Measurements from ENCODE around the gene KIF2C. TPM values are rescaled to one million over a fixed set of nuclear protein-coding genes. Genes with fewer than 3 reads are reported as not detected.
A peak's percentile ranks its signal among the peaks of the same experiment; 100 is the strongest.

The KIF2C gene
- total RNA-seq, 2 experiments from 2014 or later, result 0.64 to 0.82 TPM

- peak within 1 kb of the TSS; percentile 99 for H3K27ac Mint-ChIP-seq
- H3K27me3 Mint-ChIP-seq, result peaks cover 4% of the 10 kb centered on the region
- ChIA-PET POLR2A (interaction anchor here (0.6 to 16.3 kb wide), 9 partner anchors 16 to 497 kb away, joined by 3 to 599 read pairs (median 34); partner anchors contain the start of genes EIF2B3, HECTD3, RNU5D-1 and RPS8), CTCF (interaction anchor here (0.6 to 6.5 kb wide), 3 partner anchors 13 to 182 kb away, joined by 3 to 57 read pairs (median 6); partner anchors contain the start of gene RNU5D-1)
- H3K27me3 ChIP-seq (ENCODE audit: control insufficient read depth in 1 of 2, insufficient read depth in 2 of 2, low read length in 2 of 2), result no peaks in the 10 kb centered on the region
- H3K9me3 Mint-ChIP-seq, result no peaks in the 10 kb centered on the region
- H3K4me1 ChIP-seq (ENCODE audit: insufficient read depth, low read length), result peaks cover 100% of the 10 kb centered on the region
- ATAC-seq (ENCODE audit: poor library complexity) (peak; percentile 6), DNase-seq (no peak)
- H3K9me3 ChIP-seq (ENCODE audit: control insufficient read depth in 1 of 2, insufficient read depth in 1 of 2, low read length in 2 of 2), result peaks cover 0 to 4% of the 10 kb centered on the region in 2 experiments
- peak within 1 kb of the TSS; percentile 83 for H3K4me3 Mint-ChIP-seq
- intact Hi-C loops (cut with DNase I, micrococcal nuclease), result loop anchor here (10.0 kb wide), 3 partner anchors 178 to 778 kb away; partner anchors contain the start of genes NASP (in 2 of the 2), EIF2B3 (in 1 of the 2), HECTD3 (in 1 of the 2) and UROD (in 1 of the 2)
- peak within 1 kb of the TSS; percentile 12 for H3K4me3 ChIP-seq (ENCODE audit: low read length)
- TF ChIP-seq, protein P1, sequence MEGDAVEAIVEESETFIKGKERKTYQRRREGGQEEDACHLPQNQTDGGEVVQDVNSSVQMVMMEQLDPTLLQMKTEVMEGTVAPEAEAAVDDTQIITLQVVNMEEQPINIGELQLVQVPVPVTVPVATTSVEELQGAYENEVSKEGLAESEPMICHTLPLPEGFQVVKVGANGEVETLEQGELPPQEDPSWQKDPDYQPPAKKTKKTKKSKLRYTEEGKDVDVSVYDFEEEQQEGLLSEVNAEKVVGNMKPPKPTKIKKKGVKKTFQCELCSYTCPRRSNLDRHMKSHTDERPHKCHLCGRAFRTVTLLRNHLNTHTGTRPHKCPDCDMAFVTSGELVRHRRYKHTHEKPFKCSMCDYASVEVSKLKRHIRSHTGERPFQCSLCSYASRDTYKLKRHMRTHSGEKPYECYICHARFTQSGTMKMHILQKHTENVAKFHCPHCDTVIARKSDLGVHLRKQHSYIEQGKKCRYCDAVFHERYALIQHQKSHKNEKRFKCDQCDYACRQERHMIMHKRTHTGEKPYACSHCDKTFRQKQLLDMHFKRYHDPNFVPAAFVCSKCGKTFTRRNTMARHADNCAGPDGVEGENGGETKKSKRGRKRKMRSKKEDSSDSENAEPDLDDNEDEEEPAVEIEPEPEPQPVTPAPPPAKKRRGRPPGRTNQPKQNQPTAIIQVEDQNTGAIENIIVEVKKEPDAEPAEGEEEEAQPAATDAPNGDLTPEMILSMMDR (IDR thresholded peaks at IDR 0.05), result no peak
- H3K27ac ChIP-seq (ENCODE audit: low read depth in 1 of 2, low read length in 2 of 2), result peak within 1 kb of the TSS; percentile 99 to 100
- H3K36me3 Mint-ChIP-seq (ENCODE audit: low read depth), result peaks cover 68% of the 10 kb centered on the region
- peaks cover 50% of the 10 kb centered on the region for H3K36me3 ChIP-seq (ENCODE audit: insufficient read depth, low read length)
- peaks cover 79% of the 10 kb centered on the region for H3K4me1 Mint-ChIP-seq (ENCODE audit: low read depth)
Observed at GRCh38 chr1:44806704-44807363, 67.2 kb downstream of the KIF2C start, which contains the start of gene DYNLT4. DYNLT4 (minus strand) TSS chr1:44807351; CDS start chr1:44806668, 683 bp downstream.

- peaks cover 43% of the 10 kb centered on the region for H3K36me3 ChIP-seq (ENCODE audit: insufficient read depth, low read length)
- peaks cover 100% of the 10 kb centered on the region for H3K4me1 ChIP-seq (ENCODE audit: insufficient read depth, low read length)
- peaks cover 0 to 4% of the 10 kb centered on the region in 2 experiments for H3K9me3 ChIP-seq (ENCODE audit: control insufficient read depth in 1 of 2, insufficient read depth in 1 of 2, low read length in 2 of 2)
- H3K27ac Mint-ChIP-seq, result peak overlapping the region; percentile 99
- H3K27me3 ChIP-seq (ENCODE audit: control insufficient read depth in 1 of 2, insufficient read depth in 2 of 2, low read length in 2 of 2), result no peaks in the 10 kb centered on the region
- intact Hi-C loops (cut with DNase I, micrococcal nuclease), result loop anchor here (10.0 kb wide), 3 partner anchors 177 to 777 kb away; partner anchors contain the start of genes NASP (in 2 of the 2), EIF2B3 (in 1 of the 2), HECTD3 (in 1 of the 2) and UROD (in 1 of the 2)
- ChIA-PET POLR2A (interaction anchor here (0.7 to 16.3 kb wide), 15 partner anchors 6 to 880 kb away, joined by 3 to 599 read pairs (median 11); partner anchors contain the start of genes CCDC163, EIF2B3, GPBP1L1 and HECTD3), CTCF (interaction anchor here (1.7 to 6.5 kb wide), 3 partner anchors 7 to 77 kb away, joined by 6 to 57 read pairs (median 36); partner anchors contain the start of genes PLK3 and RNU5D-1)
- H3K36me3 Mint-ChIP-seq (ENCODE audit: low read depth), result peaks cover 62% of the 10 kb centered on the region
- peaks cover 4% of the 10 kb centered on the region for H3K27me3 Mint-ChIP-seq
- peak; percentile 56 for ATAC-seq (ENCODE audit: poor library complexity)
- H3K27ac ChIP-seq (ENCODE audit: low read depth in 1 of 2, low read length in 2 of 2), result peak overlapping the region; percentile 99 to 100
- H3K4me3 ChIP-seq (ENCODE audit: low read length), result peak overlapping the region; percentile 12
- peaks cover 79% of the 10 kb centered on the region for H3K4me1 Mint-ChIP-seq (ENCODE audit: low read depth)
- no peaks in the 10 kb centered on the region for H3K9me3 Mint-ChIP-seq
- TF ChIP-seq, protein P1 (IDR thresholded peaks at IDR 0.05), result no peak
- peak overlapping the region; percentile 83 for H3K4me3 Mint-ChIP-seq
- DNase-seq, result peak; percentile 82 to 98 (median 94)
Observed at GRCh38 chr1:44807364-44808062, 67.9 kb downstream of the KIF2C start.
